HG03064 (cell line): Measurements from ENCODE around the gene DPP9.
"Not testable (repeated sequence)": the region's sequence is repeated elsewhere in the genome, so short reads cannot be mapped to it uniquely, and the experiment has no call there.

Source experiments
- ATAC-seq: cut with Tn5 transposase; IDR thresholded peaks from one replicate; pipeline ENCODE4 v1.9.1; 2021; ENCODE audit warnings: low read depth; ENCODE audit not compliant: unreplicated experiment

Gene DPP9

DNA sequence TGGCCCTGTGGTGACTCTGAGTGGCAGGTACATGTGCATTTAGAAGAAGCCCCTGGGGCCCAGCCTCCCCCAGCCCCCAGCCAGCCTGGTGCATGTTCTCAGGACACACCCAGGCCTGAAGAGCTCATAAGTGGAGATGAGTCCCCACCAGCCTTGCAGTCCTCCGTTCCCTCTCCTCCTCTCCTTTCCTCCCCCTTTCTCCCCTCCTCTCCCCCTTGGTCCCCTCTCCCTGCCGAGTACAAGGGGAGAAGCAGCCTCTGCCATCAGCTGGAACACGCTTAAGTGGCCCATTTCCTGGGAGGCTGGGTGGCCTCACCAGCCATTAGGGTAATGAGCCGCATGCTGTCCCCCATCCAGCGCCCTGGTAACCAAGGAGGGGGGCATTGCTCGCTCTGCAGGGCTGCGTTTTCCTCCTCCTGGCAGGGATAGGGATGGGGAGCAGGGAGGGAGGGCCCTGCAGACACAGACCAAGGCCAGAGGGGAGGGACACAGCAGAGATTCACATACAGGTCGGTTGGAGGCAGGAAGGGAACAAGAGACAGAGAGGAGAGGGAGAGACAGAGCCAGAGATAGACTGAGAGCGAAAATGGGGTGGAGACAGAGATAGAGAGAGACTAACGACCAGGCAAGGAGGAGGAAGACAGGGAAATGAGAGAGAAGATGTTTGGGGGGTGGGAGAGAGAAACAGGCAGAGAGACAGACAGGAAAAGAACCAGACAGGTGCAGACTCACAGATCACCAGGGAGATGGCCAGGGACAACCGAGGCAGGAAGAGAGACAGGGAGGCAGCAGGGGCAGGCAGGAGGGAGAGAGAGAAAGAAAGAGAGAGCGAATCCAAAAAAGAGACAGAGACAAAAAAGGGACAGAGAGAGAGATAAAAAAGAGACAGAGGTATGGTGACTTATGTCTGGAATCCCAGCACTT lies 19.3 kb upstream of the DPP9 start:
- no peak for ATAC-seq

GRCh38 chr19:4740092-4740491 lies 16.4 kb upstream of the DPP9 start:
- ATAC-seq, result no peak

DNA sequence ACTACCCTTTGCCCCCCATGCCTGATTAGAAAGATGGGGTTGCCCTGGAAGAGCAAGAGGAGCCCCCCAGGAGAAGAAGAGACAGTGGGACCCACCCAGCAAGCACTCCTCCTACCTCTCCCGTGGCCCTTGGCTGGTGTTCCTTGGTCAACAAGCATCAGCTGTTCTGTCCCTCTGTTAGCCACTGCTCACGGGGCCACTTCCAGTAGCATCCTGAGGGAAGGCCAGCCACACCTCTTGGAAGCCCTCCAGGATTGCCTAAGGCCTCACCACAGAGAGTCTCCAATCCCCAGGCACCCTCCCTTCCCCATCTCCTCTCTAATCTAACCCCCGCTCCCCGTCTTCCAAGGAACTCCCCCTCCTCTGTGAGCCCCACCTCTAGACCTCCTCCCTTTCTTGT lies 15.1 kb upstream of the DPP9 start:
- ATAC-seq, result no peak

- ATAC-seq, result no peak
Measured at GRCh38 chr19:4737955-4738600, 14.4 kb upstream of the DPP9 start.

DNA sequence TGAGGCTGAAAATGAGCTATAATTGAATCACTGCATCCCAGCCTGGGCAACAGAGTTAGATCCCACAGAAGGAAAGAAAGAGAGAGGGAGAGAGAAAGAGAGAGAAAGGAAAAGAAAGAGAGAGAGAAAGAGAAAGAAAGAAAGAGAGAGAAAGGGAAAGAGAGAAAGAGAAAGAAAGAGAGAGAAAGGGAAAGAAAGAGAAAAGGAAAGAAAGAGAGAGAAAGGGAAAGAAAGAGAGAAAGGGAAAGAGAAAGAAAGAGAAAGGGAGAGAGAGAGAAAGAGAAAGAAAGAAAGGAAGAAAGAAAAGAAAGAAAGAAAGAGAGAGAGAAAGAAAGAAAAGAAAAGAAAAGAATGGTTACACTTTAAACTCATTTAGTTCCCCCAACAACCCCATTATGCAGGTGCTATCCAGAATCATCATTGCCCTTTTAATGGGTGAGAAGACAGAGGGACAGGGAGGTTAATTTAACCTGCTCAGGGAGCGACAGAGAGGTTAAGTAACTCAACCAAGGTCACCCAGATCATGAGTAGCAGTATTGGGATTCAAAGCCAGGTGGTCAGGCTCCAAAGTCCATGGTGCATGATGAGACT lies 10.2 kb upstream of the DPP9 start:
- no peak for ATAC-seq

- no peak for ATAC-seq
Measured at GRCh38 chr19:4732680-4733114, 9.1 kb upstream of the DPP9 start.

DNA sequence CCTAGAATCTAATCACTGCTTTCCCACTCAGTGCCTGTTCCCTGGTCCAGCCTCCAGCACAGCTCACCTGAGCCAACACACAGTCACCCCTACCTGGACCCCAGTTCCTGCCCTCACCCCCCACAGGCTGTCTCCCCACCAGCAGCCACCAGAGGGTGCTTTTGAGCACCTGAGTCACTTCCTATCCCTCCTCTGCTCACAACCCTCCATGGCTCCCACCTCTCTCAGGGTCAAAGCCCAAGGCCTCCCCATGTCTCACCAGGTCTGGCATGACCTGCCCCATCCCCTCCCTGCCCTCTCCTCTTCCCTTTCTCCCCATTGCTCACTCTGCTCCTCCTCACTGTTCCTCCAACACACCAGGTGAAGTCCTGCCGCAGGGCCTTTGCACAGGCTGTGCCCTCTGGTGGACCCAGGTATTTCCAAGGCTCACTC lies 7.1 kb upstream of the DPP9 start:
- no peak for ATAC-seq

DNA sequence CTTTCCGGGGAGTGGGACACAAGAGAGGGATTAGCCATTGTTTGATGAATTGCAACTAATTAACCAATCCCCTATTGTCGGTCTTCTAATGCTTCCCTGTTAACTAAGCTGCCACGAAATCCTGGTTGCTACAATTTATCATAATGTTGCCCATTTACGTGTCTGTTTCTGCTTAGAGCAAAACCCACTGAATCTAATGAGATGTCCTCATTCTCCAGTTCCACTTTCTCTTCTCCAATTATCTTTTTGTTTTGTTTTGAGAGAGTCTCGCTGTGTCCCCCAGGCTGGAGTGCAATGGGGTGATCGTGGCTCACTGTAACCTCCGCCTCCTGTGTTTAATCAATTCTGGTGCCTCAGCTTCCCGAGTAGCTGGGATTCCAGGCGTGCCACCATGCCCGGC lies 5.2 kb upstream of the DPP9 start:
- no peak for ATAC-seq

DNA sequence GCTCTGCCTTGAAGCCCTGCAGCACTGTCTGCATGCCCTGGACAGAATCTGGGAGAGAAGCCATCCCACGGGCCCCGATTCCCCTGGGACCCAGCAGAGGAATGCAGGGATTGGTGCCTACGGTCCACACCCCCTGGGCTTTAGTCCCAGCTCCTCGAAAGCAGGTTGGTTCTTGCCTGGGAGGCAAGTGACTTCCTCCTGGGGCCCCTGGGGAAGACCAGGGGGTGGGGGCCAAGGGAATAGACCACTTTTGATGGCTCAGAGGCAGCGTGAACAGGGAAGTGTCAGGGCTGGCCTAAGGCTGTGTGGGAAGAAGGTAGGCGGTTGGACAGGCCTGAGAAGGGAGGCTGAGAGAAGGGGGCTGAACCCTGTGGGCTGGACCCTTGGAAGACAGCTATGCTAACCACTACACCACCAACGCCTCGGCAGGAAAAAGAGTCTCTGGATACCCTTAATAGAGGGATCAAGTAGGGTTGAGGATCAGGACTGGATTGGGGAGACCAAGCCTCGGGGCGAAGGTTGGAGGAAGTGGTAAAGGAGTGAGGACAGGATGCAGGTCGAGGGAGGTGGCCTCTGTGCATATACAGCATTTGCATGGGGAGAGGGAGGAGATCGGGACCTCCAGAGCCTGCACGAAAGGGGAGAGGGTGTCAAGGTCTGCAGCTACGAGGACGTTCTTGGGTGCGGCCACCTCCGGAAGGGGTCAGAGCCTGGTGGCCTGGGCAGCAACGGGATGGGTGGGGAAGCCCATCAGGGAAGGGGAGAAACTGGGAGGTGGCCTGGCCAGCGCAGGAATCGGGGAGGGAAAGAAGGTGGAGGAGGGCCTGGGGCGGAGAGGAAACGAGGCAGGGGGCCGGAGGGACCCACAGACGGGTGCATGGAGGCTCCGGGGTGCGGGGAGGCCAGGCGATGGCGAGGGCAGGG lies 709 bp downstream of the DPP9 start:
- ATAC-seq, result peak; percentile 10

- no peak for ATAC-seq
Measured at GRCh38 chr19:4721196-4721595, 2.4 kb downstream of the DPP9 start.

DNA sequence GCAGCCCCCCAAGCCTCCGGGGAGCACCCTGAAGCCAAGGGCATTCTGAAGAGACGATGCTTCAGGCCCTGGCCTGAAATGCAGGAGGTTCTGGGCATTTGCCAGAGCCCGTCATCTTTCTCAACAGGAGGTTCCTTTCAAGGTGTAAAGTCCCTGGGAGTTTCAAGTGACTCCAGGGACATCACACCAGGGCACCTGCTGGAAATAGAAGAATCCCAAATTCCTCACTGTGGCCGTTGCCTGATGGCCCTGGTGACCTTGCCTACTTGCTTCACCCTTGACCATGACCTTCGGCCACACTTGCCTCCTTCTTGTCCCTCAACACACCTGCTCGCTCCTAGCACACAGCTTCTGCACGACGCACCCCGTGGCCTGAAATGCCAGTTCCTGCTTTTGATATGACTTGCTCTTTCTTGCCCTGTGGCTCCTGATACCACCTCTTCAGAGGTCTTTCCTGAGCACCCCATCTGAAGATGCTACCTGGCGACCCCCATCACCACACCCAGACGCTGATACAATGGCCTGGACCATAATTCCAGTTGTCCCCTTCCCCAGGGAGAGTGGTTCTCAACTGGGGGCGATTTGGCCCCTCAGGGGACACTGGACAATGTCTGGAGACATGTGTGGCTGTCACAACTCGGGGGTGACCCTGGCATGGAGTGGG lies 3.5 kb downstream of the DPP9 start:
- ATAC-seq, result no peak

- no peak for ATAC-seq
Measured at GRCh38 chr19:4719499-4719866, 4.2 kb downstream of the DPP9 start.

DNA sequence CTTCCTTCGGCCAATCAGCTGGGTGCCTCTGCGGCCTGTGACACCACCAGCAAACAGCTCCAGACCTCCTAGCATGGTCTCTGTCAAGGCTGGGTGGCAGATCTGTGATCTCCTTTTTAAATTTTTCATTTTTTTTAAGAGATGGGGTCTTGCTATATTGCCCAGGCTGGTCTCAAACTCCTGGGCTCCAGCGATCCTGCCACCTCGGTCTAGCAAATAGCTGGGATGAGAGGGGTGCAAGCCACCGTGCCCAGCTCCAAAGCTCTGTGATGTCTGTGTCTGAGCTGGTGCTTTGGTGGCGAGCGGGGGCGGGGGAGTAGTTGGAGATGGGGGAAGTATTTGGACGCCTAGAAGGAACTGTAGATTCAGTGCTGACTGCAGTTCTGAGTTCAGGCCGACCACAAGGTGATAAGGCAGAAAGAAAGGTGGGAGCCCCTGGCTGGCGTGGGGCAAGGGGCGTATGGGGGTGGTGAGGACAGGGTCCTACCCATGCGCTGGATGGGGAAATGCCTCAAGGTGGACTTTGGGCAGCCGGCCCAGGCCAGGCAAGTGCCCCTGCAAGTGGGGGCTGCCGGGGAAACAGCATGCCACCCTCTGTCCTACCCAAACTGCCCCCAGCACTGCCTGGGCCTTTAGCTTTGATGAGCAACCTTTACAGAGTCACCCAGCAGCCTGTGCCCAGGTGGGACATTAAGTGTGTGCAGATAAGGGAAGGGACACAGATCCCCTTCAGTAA lies 5.5 kb downstream of the DPP9 start:
- ATAC-seq, result no peak

DNA sequence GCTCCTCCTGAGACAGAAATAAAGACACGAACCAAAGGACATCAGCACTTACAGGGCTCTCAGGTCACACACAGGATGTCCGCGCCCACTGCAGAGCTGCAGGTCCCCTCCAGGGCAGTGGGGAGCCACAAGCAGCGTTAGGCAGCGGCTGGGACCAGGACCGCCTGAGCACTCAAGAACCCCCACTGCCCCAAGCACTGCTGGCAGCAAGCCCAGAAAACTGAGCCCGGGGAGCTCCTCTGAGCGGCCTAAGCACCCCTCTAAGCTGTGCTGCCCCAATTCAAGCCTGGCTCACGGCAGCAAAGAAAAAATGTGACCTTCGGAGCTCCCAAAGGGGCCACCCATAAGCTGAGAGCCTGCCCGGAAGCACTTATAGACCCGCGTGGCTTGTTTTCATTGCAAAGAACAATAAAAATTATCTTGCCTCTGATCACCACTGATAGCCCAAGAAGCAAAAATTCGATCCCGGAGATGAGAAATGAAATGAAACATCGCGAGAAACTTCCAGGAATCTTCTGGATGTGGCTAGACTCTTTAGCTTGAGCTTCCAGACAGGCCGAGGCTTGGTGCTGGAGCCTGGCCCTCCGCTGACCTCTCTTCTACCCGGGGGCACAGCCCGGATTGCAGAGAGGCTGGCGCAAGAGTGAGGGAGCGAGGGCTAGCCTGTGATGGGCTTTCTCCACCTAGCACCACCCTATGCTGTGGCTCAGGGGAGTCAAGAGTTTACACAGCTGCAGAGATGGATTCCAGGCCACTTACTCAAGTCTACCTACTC lies 6.3 kb downstream of the DPP9 start:
- no peak for ATAC-seq

GRCh38 chr19:4715529-4716221 lies 8.0 kb downstream of the DPP9 start:
- no peak for ATAC-seq

- ATAC-seq, result not testable (repeated sequence)
Measured at GRCh38 chr19:4715178-4715528, 8.5 kb downstream of the DPP9 start.

DNA sequence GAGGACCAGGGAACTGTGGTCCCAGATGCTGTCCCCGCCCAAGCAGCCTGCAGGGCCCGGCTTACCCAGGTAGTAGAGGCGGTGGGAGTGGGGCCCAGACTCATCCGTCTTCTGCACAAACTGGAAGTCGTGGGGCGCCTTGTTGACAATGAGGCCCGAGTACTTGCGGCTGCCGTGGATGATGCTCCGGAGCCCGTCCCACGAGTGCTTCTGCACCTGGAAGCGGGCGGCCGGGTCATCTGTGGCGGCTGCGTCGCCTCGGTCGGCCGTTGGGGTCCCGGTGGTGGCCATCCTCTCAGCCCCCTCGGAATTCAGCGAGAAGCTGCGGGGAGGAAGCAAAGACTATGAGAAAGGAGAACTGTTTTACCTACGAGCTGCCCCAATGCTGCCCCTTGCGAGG lies 9.6 kb downstream of the DPP9 start:
- no peak for ATAC-seq

DNA sequence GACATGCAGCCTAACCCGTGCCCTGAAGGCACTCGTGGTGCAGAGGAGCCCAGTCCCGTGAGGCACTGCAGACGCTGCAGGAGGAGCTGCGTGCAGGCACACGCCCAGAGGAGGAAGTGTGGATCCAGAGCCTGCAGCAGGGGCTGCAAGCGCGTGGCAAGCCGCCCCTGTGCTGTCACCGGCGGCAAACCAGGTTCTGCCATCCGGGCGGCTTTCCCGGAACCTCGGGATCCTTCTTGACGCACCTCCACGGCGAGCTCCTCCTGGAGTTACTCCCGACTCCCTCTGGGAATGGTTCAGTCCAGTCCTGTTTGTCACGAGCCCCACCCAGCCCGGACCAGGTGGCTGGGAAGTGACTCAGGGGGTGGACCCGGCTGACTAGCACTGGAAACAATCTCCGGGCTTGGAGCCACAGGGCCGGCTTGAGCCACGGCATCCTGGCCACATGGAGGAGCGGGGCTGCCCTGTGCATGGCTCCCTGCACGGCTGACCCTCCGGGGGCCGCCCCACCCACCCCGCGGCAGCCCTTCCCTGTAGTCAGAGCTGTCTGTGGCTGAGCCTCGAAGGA lies 10.2 kb downstream of the DPP9 start:
- ATAC-seq, result no peak
